ENCODE results near the gene SDR42E1. TPM values are rescaled to one million over a fixed set of nuclear protein-coding genes. Genes with fewer than 3 reads are reported as not detected.

Gene SDR42E1
- total RNA-seq, 1 experiment from 2014 or later: 0.33 TPM

GRCh38 chr16:81951564-81951963 lies 59.7 kb downstream of the SDR42E1 start:
- Histone ChIP-seq H3K27ac (ENCODE audit: low read length) (no peak overlapping the region), H3K9me3 (ENCODE audit: control insufficient read depth, insufficient read depth, low read depth, low read length) (no peaks in the 10 kb centered on the region), H3K27me3 (ENCODE audit: control insufficient read depth, insufficient read depth, low read length) (no peaks in the 10 kb centered on the region), H3K36me3 (ENCODE audit: control insufficient read depth, insufficient read depth, low read length) (no peaks in the 10 kb centered on the region), H3K4me3 (ENCODE audit: low read depth in 2 of 2, low read length in 2 of 2) (no peak overlapping the region), H3K4me1 (ENCODE audit: control insufficient read depth, insufficient read depth, low read length) (no peaks in the 10 kb centered on the region)
- DNase-seq (ENCODE audit: low read depth, low spot score) (no peak), ATAC-seq (no peak)
- TF ChIP-seq TCF7L2 (IDR thresholded peaks at IDR 0.05; ENCODE audit: low read depth, low read length): no peak
- TF ChIP-seq POLR2AphosphoS5 (IDR thresholded peaks at IDR 0.05; ENCODE audit: low read depth, low read length): no peak
- no peak for TF ChIP-seq CTCF (IDR thresholded peaks at IDR 0.05)
- TF ChIP-seq SIN3A (IDR thresholded peaks at IDR 0.05; ENCODE audit: borderline replicate concordance, insufficient read depth, low read depth, low read length): no peak
- no peak for TF ChIP-seq REST (IDR thresholded peaks at IDR 0.05; ENCODE audit: insufficient read depth in 1 of 2, low read depth in 2 of 2, low read length in 1 of 2)
- ChIA-PET CTCF (no interaction called here), POLR2A (no interaction called here)
- intact Hi-C loops (cut with micrococcal nuclease; ENCODE audit: unreplicated experiment): no loop called here
- in situ Hi-C loops (cut with HindIII; ENCODE audit: low pct_unique_long_range_greater_than_20kb, low sequenced_read_pairs): no loop called here
- no TSS peak for BruUV-seq (replicated peaks)

- no peaks in the 10 kb centered on the region for H3K36me3 ChIP-seq (ENCODE audit: control insufficient read depth, insufficient read depth, low read length)
- POLR2A ChIA-PET: no interaction called here
- in situ Hi-C loops (cut with HindIII; ENCODE audit: low pct_unique_long_range_greater_than_20kb, low sequenced_read_pairs): no loop called here
These were observed 65.1 kb downstream of the SDR42E1 start for GRCh38 chr16:81946206-81946605.

More at GRCh38 chr16:81946206-81946605, 65.1 kb downstream of the SDR42E1 start:
- DNase-seq (ENCODE audit: low read depth, low spot score): no peak
- TF ChIP-seq CTCF (IDR thresholded peaks at IDR 0.05): no peak
- no peak for TF ChIP-seq SIN3A (IDR thresholded peaks at IDR 0.05; ENCODE audit: borderline replicate concordance, insufficient read depth, low read depth, low read length)
- TF ChIP-seq REST (IDR thresholded peaks at IDR 0.05; ENCODE audit: insufficient read depth in 1 of 2, low read depth in 2 of 2, low read length in 1 of 2): no peak
- TF ChIP-seq TCF7L2 (IDR thresholded peaks at IDR 0.05; ENCODE audit: low read depth, low read length): no peak
- CTCF ChIA-PET: no interaction called here
- intact Hi-C loops (cut with micrococcal nuclease; ENCODE audit: unreplicated experiment): loop anchor here (10.0 kb wide), 1 partner anchor 119 kb away; no protein-coding TSS in a partner anchor
- Histone ChIP-seq H3K27me3 (ENCODE audit: control insufficient read depth, insufficient read depth, low read length) (no peaks in the 10 kb centered on the region), H3K4me1 (ENCODE audit: control insufficient read depth, insufficient read depth, low read length) (no peaks in the 10 kb centered on the region), H3K4me3 (ENCODE audit: low read depth in 2 of 2, low read length in 2 of 2) (no peak overlapping the region), H3K9me3 (ENCODE audit: control insufficient read depth, insufficient read depth, low read depth, low read length) (no peaks in the 10 kb centered on the region), H3K27ac (ENCODE audit: low read length) (no peak overlapping the region)
- BruUV-seq (replicated peaks): no TSS peak
- ATAC-seq: no peak

Data from Panc1 (cell line).